CD4-positive, alpha-beta T cell (primary cell): ENCODE data around the gene PRR5L. TPM values are rescaled to one million over a fixed set of nuclear protein-coding genes. Genes with fewer than 3 reads are reported as not detected.
"Not testable (repeated sequence)": the region's sequence is repeated elsewhere in the genome, so short reads cannot be mapped to it uniquely, and the experiment has no call there.

Experiments used
- ATAC-seq: fragments of 200-7000 bp; cut with Tn5 transposase; one replicate; pipeline ENCODE4 v1.10.0; 2022; ENCODE audit warnings: mild to moderate bottlenecking; ENCODE audit not compliant: poor library complexity
- CTCF ChIA-PET: fragments of 350-600 bp; sonication (Branson Sonifier 250); formaldehyde crosslinking; loops from one replicate; lab custom pipeline; 2021; ENCODE audit warnings: antibody characterized with exemption, inconsistent platforms; lab: Charles Lee
- POLR2A ChIA-PET: fragments of 350-600 bp; sonication (Branson Sonifier 250); formaldehyde crosslinking; loops from one replicate; lab custom pipeline; 2021; ENCODE audit warnings: antibody characterized with exemption, inconsistent platforms; lab: Charles Lee
- DNase-seq, 14 experiments: peaks; one replicate each; pipeline ENCODE4 v3.0.0-alpha.2; 2013 to 2020; ENCODE audit warnings: mixed read lengths in 2 of 14
- H3K27ac ChIP-seq, 2 donors: one replicate each; pipeline versions ENCODE4 v1.5.1 to v1.7.0; 2013; ENCODE audit warnings: low read length in 2 of 2, low read depth in 1 of 2, mild to moderate bottlenecking in 1 of 2
- H3K27me3 ChIP-seq, 2 experiments: 1 replicate in 1 of 2; 2 replicates in 1 of 2; pipeline versions ENCODE4 v1.6.1 to v1.7.0; 2013; ENCODE audit warnings: low read length in 2 of 2, control low read depth in 1 of 2, mild to moderate bottlenecking in 1 of 2, moderate library complexity in 1 of 2; ENCODE audit not compliant: insufficient read depth in 2 of 2, control insufficient read depth in 1 of 2
- H3K36me3 ChIP-seq: one replicate; pipeline ENCODE4 v1.6.1; 2013; ENCODE audit warnings: low read length, control low read depth; ENCODE audit not compliant: insufficient read depth
- H3K4me1 ChIP-seq: one replicate; pipeline ENCODE4 v1.6.1; 2013; ENCODE audit warnings: low read length, control low read depth; ENCODE audit not compliant: insufficient read depth
- H3K4me3 ChIP-seq: one replicate; pipeline ENCODE4 v1.5.1; 2013; ENCODE audit warnings: mild to moderate bottlenecking, low read length, moderate library complexity
- H3K9me3 ChIP-seq, 2 experiments: 1 replicate in 1 of 2; 2 replicates in 1 of 2; pipeline versions ENCODE4 v1.6.1 to v1.7.0; 2013; ENCODE audit warnings: low read length in 2 of 2, mild to moderate bottlenecking in 2 of 2, control low read depth in 1 of 2, moderate library complexity in 1 of 2; ENCODE audit not compliant: control insufficient read depth in 1 of 2, insufficient read depth in 1 of 2
- H3K27ac Mint-ChIP-seq: one replicate; pipeline ENCODE4 v1.8.0; 2020; ENCODE audit warnings: mixed read lengths
- H3K27me3 Mint-ChIP-seq: one replicate; pipeline ENCODE4 v1.8.0; 2021; ENCODE audit warnings: mixed read lengths
- H3K36me3 Mint-ChIP-seq: one replicate; pipeline ENCODE4 v1.8.0; 2021; ENCODE audit warnings: low read depth, mixed read lengths
- H3K4me1 Mint-ChIP-seq: one replicate; pipeline ENCODE4 v1.8.0; 2021; ENCODE audit warnings: low read depth, mixed read lengths
- H3K4me3 Mint-ChIP-seq: one replicate; pipeline ENCODE4 v1.8.0; 2020; ENCODE audit warnings: mild to moderate bottlenecking, mixed read lengths
- H3K9me3 Mint-ChIP-seq: one replicate; pipeline ENCODE4 v1.8.0; 2020; ENCODE audit warnings: mixed read lengths
- CTCF ChIP-seq: fragments of 200-600 bp; IDR thresholded peaks from one replicate; pipeline ENCODE4 v1.8.0; 2022; ENCODE audit warnings: antibody characterized with exemption, mild to moderate bottlenecking
- intact Hi-C, 2 experiments: fragments of 100-400 bp; cut with DNase I in 1 of 2; cut with micrococcal nuclease in 1 of 2; formaldehyde crosslinking; loops; one replicate each; pipeline versions ENCODE4 v1.15.1 to v1.9.0; 2023 to 2025; cut with DNase I, micrococcal nuclease
- total RNA-seq, 174 experiments: library from RNA in 2 of 174; stranded (reverse) in 2 of 174; gene quantifications; one replicate each; pipeline ENCODE4 v1.2.3 and lab custom pipeline; 2021 to 2026

Gene PRR5L
- total RNA-seq, 2 experiments from 2014 or later, result 5.4 to 7.6 TPM

DNA sequence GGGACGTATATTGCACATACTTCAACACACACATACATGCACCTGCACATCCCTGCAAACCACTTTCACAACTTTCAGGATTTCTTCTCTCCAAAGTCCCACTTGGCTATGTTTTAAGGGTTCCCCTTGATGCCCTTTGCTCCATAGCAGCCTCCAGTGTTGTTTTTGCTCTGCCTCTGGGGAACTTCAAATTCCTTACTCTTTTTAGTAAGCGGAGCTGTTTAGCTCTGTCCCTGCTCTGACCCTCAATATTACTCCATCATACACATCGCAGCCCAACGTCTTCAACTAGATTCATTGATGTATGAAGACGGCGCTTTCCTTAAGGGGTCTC lies 18.3 kb downstream of the PRR5L start:
- Mint-ChIP-seq H3K9me3 (no peaks in the 10 kb centered on the region), H3K4me3 (no peak overlapping the region), H3K27ac (no peak overlapping the region), H3K36me3 (no peaks in the 10 kb centered on the region), H3K27me3 (peaks cover 55% of the 10 kb centered on the region), H3K4me1 (no peaks in the 10 kb centered on the region)
- ATAC-seq (no peak), DNase-seq (no peak)
- Histone ChIP-seq H3K4me3 (no peak overlapping the region), H3K4me1 (no peaks in the 10 kb centered on the region), H3K27ac (no peak overlapping the region), H3K27me3 (peaks cover 0 to 3% of the 10 kb centered on the region in 2 experiments), H3K9me3 (no peaks in the 10 kb centered on the region), H3K36me3 (no peaks in the 10 kb centered on the region)
- TF ChIP-seq CTCF, result no peak
- CTCF ChIA-PET, result no interaction called here
- intact Hi-C loops, result no loop called here
- POLR2A ChIA-PET, result no interaction called here

GRCh38 chr11:36316049-36316448 lies 20.0 kb downstream of the PRR5L start:
- Histone ChIP-seq H3K27ac (no peak overlapping the region), H3K9me3 (no peaks in the 10 kb centered on the region), H3K4me1 (no peaks in the 10 kb centered on the region), H3K4me3 (no peak overlapping the region), H3K36me3 (no peaks in the 10 kb centered on the region), H3K27me3 (peaks cover 0 to 6% of the 10 kb centered on the region in 2 experiments)
- no peak for ATAC-seq
- ChIA-PET CTCF (no interaction called here), POLR2A (interaction anchor here (0.6 kb wide), 1 partner anchor 17 kb away, joined by 3 read pairs; no protein-coding TSS in a partner anchor)
- no peaks in the 10 kb centered on the region for H3K36me3 Mint-ChIP-seq
- TF ChIP-seq CTCF, result no peak
- peaks cover 48% of the 10 kb centered on the region for H3K27me3 Mint-ChIP-seq
- intact Hi-C loops, result no loop called here
- H3K27ac Mint-ChIP-seq, result no peak overlapping the region
- H3K4me1 Mint-ChIP-seq, result no peaks in the 10 kb centered on the region
- H3K9me3 Mint-ChIP-seq, result no peaks in the 10 kb centered on the region
- H3K4me3 Mint-ChIP-seq, result no peak overlapping the region
- no peak for DNase-seq

GRCh38 chr11:36317992-36318391 lies 21.9 kb downstream of the PRR5L start:
- Mint-ChIP-seq H3K4me3 (no peak overlapping the region), H3K27ac (no peak overlapping the region), H3K36me3 (no peaks in the 10 kb centered on the region), H3K9me3 (no peaks in the 10 kb centered on the region), H3K27me3 (peaks cover 40% of the 10 kb centered on the region), H3K4me1 (no peaks in the 10 kb centered on the region)
- H3K4me1 ChIP-seq, result no peaks in the 10 kb centered on the region
- intact Hi-C loops, result no loop called here
- no peak overlapping the region for H3K4me3 ChIP-seq
- peaks cover 0 to 6% of the 10 kb centered on the region in 2 experiments for H3K27me3 ChIP-seq
- no peak for ATAC-seq
- H3K27ac ChIP-seq, result no peak overlapping the region
- POLR2A ChIA-PET, result no interaction called here
- no peaks in the 10 kb centered on the region for H3K36me3 ChIP-seq
- CTCF ChIA-PET, result no interaction called here
- H3K9me3 ChIP-seq, result no peaks in the 10 kb centered on the region
- no peak for TF ChIP-seq CTCF
- DNase-seq, result no peak

GRCh38 chr11:36324956-36325355 lies 28.9 kb downstream of the PRR5L start:
- DNase-seq, H3K27me3 ChIP-seq, H3K27ac ChIP-seq, H3K36me3 ChIP-seq, POLR2A ChIA-PET, H3K27me3 Mint-ChIP-seq, H3K9me3 ChIP-seq, intact Hi-C loops, H3K4me3 Mint-ChIP-seq, CTCF ChIA-PET, H3K36me3 Mint-ChIP-seq, H3K4me1 Mint-ChIP-seq, H3K4me3 ChIP-seq, H3K27ac Mint-ChIP-seq, H3K4me1 ChIP-seq, H3K9me3 Mint-ChIP-seq, ATAC-seq: not testable (repeated sequence)

DNA sequence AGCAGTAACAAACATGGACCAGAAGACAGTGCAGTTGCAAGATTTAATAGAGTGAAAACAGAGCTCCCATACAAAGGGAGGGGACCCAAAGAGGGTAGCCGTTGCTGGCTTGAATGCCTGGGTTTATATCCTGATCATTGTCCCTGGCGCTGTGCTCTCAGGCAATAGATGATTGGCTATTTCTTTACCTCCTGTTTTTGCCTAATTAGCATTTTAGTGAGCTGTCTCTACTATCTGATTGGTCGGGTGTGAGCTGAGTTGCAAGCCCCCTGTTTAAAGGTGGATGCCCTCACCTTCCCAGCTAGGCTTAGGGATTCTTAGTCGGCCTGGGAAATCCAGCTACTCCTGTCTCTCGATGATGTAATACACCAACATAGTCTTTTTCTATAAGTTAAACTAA lies 29.3 kb downstream of the PRR5L start:
- H3K27ac ChIP-seq, DNase-seq, H3K27ac Mint-ChIP-seq, H3K9me3 Mint-ChIP-seq, H3K4me3 Mint-ChIP-seq, H3K36me3 ChIP-seq, POLR2A ChIA-PET, H3K4me1 ChIP-seq, H3K4me1 Mint-ChIP-seq, H3K27me3 ChIP-seq, H3K4me3 ChIP-seq, H3K9me3 ChIP-seq, H3K36me3 Mint-ChIP-seq, H3K27me3 Mint-ChIP-seq, intact Hi-C loops, ATAC-seq, CTCF ChIA-PET: not testable (repeated sequence)
